HT1080 (cell line): Measurements from ENCODE around the gene PLEKHF1. TPM values are rescaled to one million over a fixed set of nuclear protein-coding genes. Genes with fewer than 3 reads are reported as not detected.
A peak's percentile ranks its signal among the peaks of the same experiment; 100 is the strongest.

ENCODE experiments used
- DNase-seq: peaks from one replicate; pipeline ENCODE4 v3.0.0-alpha.2; 2015; ENCODE audit warnings: low read depth
- total RNA-seq: library from RNA; depleted of rRNA; stranded (reverse); fragments of >200 nt; shearing (Covaris generic); gene quantifications from 2 replicates; pipeline ENCODE4 v1.2.3, GENCODE V29; 2014

PLEKHF1 gene
- total RNA-seq, 1 experiment from 2014 or later = 16.1 TPM

DNA sequence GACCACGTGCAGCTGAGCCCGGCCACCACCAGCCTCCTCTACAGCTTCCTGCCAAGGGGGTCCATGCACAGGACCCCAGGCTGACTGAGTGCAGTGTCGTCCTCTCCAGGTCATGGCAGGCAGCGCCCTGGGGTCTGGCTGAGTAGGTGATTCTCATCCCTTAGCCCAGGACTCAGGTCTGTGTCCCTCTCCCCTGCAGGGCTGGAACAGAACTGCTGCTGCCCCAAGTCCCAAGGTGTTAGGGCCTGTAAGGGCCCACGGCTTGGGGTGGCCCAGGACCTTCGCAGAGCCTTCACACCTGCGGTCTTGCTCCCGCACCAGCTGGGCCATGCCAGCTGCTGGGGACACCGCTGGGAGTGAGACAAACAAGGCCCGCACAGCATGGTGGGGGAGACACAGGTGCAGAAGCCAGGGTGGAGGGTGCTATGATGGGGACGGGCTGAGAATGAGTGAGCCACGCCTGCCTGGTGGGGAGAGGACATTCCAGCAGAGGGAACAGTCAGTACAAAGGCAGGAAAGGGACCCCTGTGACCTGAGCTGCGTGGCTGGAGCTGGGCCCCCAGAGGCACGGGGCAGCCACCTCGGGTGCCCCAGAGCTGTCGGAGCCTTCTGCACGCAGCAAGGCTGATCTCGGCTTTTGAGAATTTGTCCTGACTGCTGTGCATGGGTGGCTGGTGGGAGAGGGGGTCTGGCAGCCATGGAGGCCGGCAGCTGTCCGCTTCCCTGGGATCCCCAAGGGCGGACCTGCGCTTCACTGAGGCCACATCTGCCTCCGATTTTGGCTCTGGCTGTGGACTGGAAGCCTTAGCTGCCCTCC, 11.9 kb downstream of the PLEKHF1 start:
- DNase-seq = no peak

DNA sequence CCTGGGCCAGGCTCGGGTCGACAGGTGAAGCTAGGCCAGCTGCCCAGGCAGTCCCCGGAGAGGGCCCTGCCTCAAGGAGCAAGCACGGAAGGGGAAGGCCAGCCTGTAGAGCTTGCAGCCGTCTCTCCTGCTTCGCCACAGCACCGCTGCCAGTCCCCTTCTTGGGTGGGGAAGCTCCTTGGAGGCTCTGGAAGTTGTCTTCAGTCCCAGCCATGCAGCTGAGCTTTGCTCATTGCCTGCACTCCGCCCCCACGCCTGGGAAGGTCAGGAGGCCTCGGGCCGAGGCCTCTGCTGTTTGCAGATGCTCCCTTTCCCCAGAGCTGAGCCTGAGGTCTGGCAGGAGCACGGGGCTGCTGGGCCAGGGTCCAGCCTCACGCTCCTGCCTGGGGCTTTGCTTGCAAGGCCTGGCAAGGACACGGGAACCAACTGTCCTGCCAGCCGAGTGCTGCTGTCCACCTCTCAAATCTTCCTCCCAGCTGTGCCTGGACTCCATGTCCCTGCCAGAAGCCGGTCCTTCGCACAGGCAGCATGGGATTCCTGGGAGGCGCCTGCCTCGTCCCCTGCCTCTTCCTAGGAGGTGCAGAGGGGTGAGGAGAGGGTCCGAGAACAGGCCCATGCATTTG, 13.3 kb downstream of the PLEKHF1 start:
- no peak for DNase-seq

GRCh38 chr19:29679598-29680210, 14.4 kb downstream of the PLEKHF1 start:
- DNase-seq = no peak

DNA sequence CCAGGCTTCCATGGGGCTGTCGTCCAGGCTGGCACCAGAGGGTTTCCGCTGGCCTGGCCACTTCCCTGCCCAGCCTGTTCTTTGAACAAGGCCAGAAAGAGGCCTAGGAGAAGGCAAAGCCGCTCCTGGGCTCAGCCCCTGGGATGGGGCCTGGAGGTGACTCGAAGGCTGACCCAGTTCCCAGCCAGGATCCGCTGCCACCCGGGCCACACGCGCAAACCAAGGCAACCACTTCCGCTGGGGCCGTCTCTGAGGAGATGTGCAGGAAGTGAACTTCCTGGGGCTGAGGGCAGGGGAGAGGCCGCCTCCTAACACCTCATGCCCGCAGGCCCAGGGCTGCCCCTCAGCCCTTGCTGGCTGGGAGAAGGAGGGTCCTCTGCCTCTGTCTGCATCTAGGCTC, 15.2 kb downstream of the PLEKHF1 start:
- DNase-seq = peak; percentile 23

GRCh38 chr19:29680937-29681336, 15.7 kb downstream of the PLEKHF1 start:
- DNase-seq = no peak

- no peak for DNase-seq
Observed at GRCh38 chr19:29681422-29682235, 16.4 kb downstream of the PLEKHF1 start.

GRCh38 chr19:29682236-29682895, 17.1 kb downstream of the PLEKHF1 start:
- DNase-seq = no peak

DNA sequence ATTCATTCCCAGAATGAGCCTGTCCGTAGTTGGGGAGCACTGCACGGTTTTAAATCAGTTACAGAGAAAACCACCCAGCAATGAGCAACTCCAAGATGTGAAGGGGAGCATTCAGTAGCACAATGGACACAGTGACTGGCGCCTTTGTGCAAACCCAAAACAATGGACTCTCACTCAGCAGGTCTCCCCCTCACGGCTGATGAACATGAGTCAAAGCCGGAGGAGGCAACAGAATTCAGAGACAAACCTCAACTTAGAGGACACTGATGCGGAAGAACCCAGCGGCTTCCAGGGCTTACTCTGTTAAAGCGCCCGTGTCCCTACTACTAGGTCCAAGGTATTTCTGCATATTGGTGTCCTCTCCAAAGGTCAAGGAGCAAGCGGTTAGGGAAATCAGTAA, 17.7 kb downstream of the PLEKHF1 start:
- peak; percentile 20 for DNase-seq

GRCh38 chr19:29685326-29685725, 20.1 kb downstream of the PLEKHF1 start:
- no peak for DNase-seq

- DNase-seq = no peak
Observed at GRCh38 chr19:29686285-29686805, 21.1 kb downstream of the PLEKHF1 start.

GRCh38 chr19:29687244-29687896, 22.1 kb downstream of the PLEKHF1 start:
- DNase-seq = peak; percentile 94

DNA sequence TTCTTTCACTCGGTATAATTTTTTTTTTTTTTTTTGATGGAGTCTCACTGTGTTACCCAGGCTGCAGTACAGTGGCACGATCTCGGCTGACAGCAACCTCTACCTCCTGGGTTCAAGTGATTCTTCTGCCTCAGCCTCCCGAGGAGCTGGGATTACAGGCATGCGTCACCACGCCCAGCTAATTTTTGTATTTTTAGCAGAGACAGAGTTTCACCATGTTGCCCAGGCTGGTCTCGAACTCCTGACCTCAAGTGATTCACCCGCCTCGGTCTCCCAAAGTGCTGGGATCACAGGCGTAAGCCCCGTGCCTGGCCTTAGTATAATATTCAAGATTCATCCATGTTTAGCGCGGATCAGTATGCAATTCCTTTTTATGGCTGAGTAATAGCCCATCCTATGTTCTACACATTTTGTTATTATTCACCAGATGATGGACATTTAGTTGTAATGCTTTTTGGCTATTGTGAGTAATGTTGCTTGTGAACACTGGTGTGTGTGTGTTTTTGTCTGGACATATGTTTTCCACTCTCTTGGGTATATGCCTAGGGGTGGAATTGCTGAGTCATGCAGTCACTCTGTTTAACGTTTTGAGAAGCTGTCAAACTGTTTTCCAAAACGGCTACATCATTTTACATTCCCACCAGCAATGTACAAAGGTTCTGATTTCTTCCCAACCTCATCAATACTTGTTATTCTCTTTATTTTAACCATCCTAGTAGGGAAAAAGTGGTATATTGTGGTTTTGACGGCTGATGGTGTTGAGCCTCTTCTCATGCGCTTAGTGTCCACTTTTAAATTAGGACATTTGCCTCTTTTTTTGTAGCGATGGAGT, 22.9 kb downstream of the PLEKHF1 start:
- peak; percentile 47 for DNase-seq

GRCh38 chr19:29690842-29691241, 25.6 kb downstream of the PLEKHF1 start:
- peak; percentile 71 for DNase-seq

- DNase-seq = no peak
Observed at GRCh38 chr19:29694161-29694560, 28.9 kb downstream of the PLEKHF1 start.

DNA sequence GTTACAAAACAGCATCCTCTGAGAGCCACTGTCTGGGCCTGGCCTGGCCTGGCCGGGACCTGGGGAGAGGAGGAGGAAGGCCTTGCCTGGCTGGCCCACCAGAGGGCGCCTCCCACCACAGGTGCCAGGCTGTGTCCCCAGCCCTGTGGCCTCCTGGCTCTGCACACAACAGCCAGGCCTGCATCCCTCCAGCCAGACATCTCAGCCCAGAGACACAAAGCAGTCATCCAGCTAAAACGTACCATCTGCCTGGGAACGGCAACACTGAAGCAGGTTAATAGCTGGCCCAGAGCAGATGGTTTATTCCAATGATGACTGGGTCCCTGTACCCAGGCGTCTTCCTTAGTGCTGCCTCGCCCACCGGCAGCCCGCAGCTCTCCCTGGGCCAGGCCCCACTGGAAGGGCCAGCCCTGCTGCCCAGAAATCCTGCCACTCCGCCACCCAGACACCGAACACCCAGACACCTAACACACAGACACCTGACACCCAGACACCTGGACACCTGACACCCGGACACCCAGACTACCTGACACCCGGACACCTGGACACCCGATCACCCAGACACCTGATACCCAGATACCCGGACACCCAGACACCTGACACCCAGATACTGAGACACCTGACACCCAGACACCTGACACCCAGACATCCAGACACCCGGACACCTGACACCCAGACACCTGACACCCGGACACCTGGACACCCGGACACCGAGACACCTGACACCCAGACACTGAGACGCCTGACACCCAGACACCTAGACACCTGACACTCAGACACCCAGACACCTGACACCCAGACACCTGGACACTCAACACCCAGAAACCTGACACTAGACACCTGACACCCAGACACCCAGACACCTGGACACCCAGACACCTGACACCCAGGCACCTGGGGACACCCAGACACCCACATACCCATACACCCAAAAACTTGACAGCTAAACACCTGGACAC, 29.7 kb downstream of the PLEKHF1 start:
- DNase-seq = peak; percentile 67

GRCh38 chr19:29695765-29696564, 30.7 kb downstream of the PLEKHF1 start:
- DNase-seq = no peak

GRCh38 chr19:29696565-29696846, 31.2 kb downstream of the PLEKHF1 start:
- DNase-seq = no peak
